GM23248 (cell line): ENCODE measurements around the gene MACROD2. TPM values are rescaled to one million over a fixed set of nuclear protein-coding genes. Genes with fewer than 3 reads are reported as not detected.

Source experiments
- DNase-seq: peaks from one replicate; pipeline ENCODE4 v3.0.0-alpha.2; 2015
- H2AFZ ChIP-seq: fragments of 200-600 bp; sonication (generic); 2 replicates; pipeline ENCODE4 v1.6.1; 2016; ENCODE audit warnings: antibody characterized with exemption
- H3F3A ChIP-seq: fragments of 200-600 bp; sonication (generic); 2 replicates; pipeline ENCODE4 v1.6.1; 2016; ENCODE audit warnings: mild to moderate bottlenecking, antibody characterized with exemption, mixed run types; ENCODE audit not compliant: insufficient read depth
- H3K27ac ChIP-seq: fragments of 200-600 bp; sonication (generic); 2 replicates; pipeline ENCODE4 v1.5.1; 2016; ENCODE audit warnings: mild to moderate bottlenecking
- H3K27me3 ChIP-seq: fragments of 200-600 bp; sonication (generic); replicated peaks from 2 replicates; pipeline ENCODE4 v1.6.1; 2016; ENCODE audit warnings: mild to moderate bottlenecking; ENCODE audit not compliant: insufficient read depth
- H3K36me3 ChIP-seq: fragments of 200-600 bp; sonication (generic); 2 replicates; pipeline ENCODE4 v1.6.1; 2016; ENCODE audit warnings: low read depth, mild to moderate bottlenecking
- H3K4me1 ChIP-seq: fragments of 200-600 bp; sonication (generic); 2 replicates; pipeline ENCODE4 v1.6.1; 2016; ENCODE audit warnings: mild to moderate bottlenecking; ENCODE audit not compliant: insufficient read depth
- H3K4me2 ChIP-seq: fragments of 200-600 bp; sonication (generic); one replicate; pipeline ENCODE4 v1.6.1; 2016; ENCODE audit warnings: mild to moderate bottlenecking; ENCODE audit not compliant: unreplicated experiment
- H3K4me3 ChIP-seq: fragments of 200-600 bp; sonication (generic); 2 replicates; pipeline ENCODE4 v1.5.1; 2016; ENCODE audit warnings: mild to moderate bottlenecking
- H3K79me2 ChIP-seq: fragments of 200-600 bp; sonication (generic); 2 replicates; pipeline ENCODE4 v1.6.1; 2016; ENCODE audit warnings: mild to moderate bottlenecking; ENCODE audit not compliant: insufficient read depth
- H3K9ac ChIP-seq: fragments of 200-600 bp; sonication (generic); 2 replicates; pipeline ENCODE4 v1.6.1; 2016; ENCODE audit warnings: mild to moderate bottlenecking
- H3K9me2 ChIP-seq: fragments of 200-600 bp; sonication (generic); 2 replicates; pipeline ENCODE4 v1.6.1; 2016; ENCODE audit warnings: mixed run types, mild to moderate bottlenecking, moderate library complexity; ENCODE audit not compliant: insufficient read depth
- H3K9me3 ChIP-seq: fragments of 200-600 bp; sonication (generic); one replicate; pipeline ENCODE4 v1.6.1; 2017; ENCODE audit warnings: low read depth
- H4K20me1 ChIP-seq: fragments of 200-600 bp; sonication (generic); 2 replicates; pipeline ENCODE4 v1.6.0; 2016; ENCODE audit not compliant: insufficient read depth
- EZH2 ChIP-seq: fragments of 200-600 bp; sonication (generic); IDR thresholded peaks from 2 replicates; pipeline ENCODE4 v1.6.1; 2018; ENCODE audit warnings: antibody characterized with exemption, mild to moderate bottlenecking; ENCODE audit not compliant: insufficient read depth, poor library complexity, severe bottlenecking
- EZH2phosphoT487 ChIP-seq: fragments of 200-600 bp; sonication (generic); IDR thresholded peaks from 2 replicates; pipeline ENCODE4 v1.6.1; 2018; ENCODE audit warnings: antibody characterized with exemption, moderate library complexity, mild to moderate bottlenecking, low read depth; ENCODE audit not compliant: insufficient read depth
- WGBS, 2 experiments: methylation state at CpG; one replicate each; pipeline ENCODE4 v1.1.6; 2015 to 2017; ENCODE audit warnings: low lambda C conversion rate in 2 of 2, low coverage in 1 of 2; ENCODE audit errors: missing lambda C conversion rate in 2 of 2; 5-methylcytosine and 5-hydroxymethylcytosine counted together
- in situ Hi-C: fragments of 300-500 bp; cut with MboI; formaldehyde crosslinking; loops from 2 replicates; pipeline ENCODE4 v1.15.0; 2020
- polyA plus RNA-seq: library from polyadenylated mRNA; unstranded; fragments of >200 nt; fragmentation: Nextera tagmentation; extraction: Ambion mirVana; gene quantifications from 2 replicates; pipeline ENCODE4 v1.2.1, GENCODE V29; 2016
- total RNA-seq: library from RNA; depleted of rRNA; stranded (reverse); fragments of >200 nt; shearing (Covaris generic); gene quantifications from 2 replicates; pipeline ENCODE4 v1.2.3, GENCODE V29; 2014

The MACROD2 gene
- total and polyA plus RNA-seq, 2 experiments from 2014 or later, result 1.1 to 3.1 TPM

DNA sequence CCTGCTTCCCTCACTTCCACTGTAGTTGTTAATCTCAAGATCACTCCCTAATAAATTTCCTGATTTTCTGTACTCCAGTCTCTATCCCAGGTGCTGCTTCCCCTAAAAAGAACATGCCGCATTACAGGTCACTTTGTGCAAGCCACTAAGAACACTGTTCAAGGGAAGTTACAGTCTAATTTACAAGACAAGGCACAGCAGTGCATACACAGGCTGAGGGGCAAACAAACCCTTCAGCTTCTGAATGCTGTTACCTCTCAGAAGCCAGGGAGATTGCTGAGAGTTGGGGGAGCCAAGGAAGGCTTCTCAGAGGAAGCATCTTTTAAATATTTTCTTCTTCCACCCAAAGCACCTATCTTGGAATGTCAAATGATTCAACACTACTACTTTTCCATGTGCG, 787.4 kb downstream of the MACROD2 start:
- no peak for DNase-seq
- Histone ChIP-seq H4K20me1 (no peaks in the 10 kb centered on the region), H3K27ac (no peak overlapping the region), H3K9ac (no peak overlapping the region), H3K9me2 (no peaks in the 10 kb centered on the region), H3K36me3 (no peaks in the 10 kb centered on the region), H3K4me2 (no peak overlapping the region), H3K9me3 (no peaks in the 10 kb centered on the region), H3K4me3 (no peak overlapping the region), H3K4me1 (peaks cover 27% of the 10 kb centered on the region), H3K79me2 (no peaks in the 10 kb centered on the region), H3K27me3 (no peaks in the 10 kb centered on the region), H3F3A (no peaks in the 10 kb centered on the region), H2AFZ (no peak overlapping the region)
- in situ Hi-C loops, result no loop called here
- TF ChIP-seq EZH2, result no peak
- TF ChIP-seq EZH2phosphoT487, result no peak
- WGBS, 2 experiments, result 94 to 95% methylated on average over 2 of the region's 2 CpGs

DNA sequence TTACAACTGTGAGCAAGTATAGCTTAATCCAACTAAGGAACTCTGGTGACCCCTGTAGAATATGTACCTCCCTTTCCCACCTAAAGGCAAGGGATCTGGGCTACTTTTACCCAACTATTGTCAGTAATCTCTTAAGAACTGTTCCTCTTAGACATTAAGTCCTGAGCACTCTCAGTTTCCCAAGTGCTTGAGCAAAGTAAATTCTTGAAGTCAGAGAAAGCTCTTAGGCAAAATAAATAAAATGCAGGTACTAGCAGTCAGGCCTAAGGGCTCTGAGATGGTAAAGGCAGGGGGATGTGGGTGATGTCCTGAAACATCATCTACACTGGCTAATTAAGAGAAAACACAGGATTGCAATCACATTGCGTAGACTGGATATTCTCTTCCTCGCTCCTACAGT, 788.5 kb downstream of the MACROD2 start:
- Histone ChIP-seq H3K9me2 (no peaks in the 10 kb centered on the region), H4K20me1 (no peaks in the 10 kb centered on the region), H3K36me3 (no peaks in the 10 kb centered on the region), H3F3A (no peaks in the 10 kb centered on the region), H3K9me3 (no peaks in the 10 kb centered on the region), H2AFZ (no peak overlapping the region), H3K9ac (no peak overlapping the region), H3K4me1 (peaks cover 19% of the 10 kb centered on the region), H3K4me3 (no peak overlapping the region), H3K4me2 (no peak overlapping the region), H3K27ac (no peak overlapping the region), H3K79me2 (no peaks in the 10 kb centered on the region), H3K27me3 (no peaks in the 10 kb centered on the region)
- in situ Hi-C loops, result no loop called here
- TF ChIP-seq EZH2 (no peak), EZH2phosphoT487 (no peak)
- no peak for DNase-seq
- WGBS, 2 experiments, result 93 to 100% methylated on average over 2 of the region's 2 CpGs

DNA sequence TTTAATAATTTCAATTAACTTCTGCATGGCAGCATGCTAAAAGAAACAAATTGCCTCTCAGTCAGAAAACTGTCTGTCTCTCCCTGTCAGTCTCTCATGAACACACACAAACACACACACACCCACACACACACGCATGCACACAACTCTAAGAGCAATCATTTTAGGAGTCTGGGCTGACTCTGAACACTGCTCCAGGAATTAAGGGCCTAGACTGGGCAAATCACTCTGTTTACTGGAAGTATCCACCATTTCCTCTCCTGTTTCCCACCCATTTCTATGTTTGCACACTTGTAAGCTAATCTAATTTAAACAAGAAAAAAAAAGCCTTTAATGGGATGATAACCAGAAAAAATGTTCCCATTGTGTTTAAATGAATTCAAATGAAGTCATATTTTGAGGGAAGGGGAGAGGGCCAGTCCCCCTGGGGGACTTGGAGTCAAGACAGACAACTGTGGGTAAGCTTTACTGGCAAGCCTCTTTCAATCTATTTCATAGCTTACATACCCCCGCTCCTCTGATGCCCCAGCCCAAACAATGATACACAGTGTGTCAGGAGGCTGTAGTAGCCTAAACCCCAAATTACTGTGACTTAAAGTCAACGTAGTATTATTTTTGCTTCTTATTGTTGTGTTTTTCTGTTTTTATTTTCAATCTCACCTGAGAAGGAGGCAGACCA, 789.9 kb downstream of the MACROD2 start:
- Histone ChIP-seq H3K4me3 (no peak overlapping the region), H3K9me2 (no peaks in the 10 kb centered on the region), H3K9me3 (no peaks in the 10 kb centered on the region), H3K27me3 (no peaks in the 10 kb centered on the region), H3K4me2 (no peak overlapping the region), H3K79me2 (no peaks in the 10 kb centered on the region), H3K9ac (no peak overlapping the region), H4K20me1 (no peaks in the 10 kb centered on the region), H3K36me3 (no peaks in the 10 kb centered on the region), H3F3A (no peaks in the 10 kb centered on the region), H3K4me1 (peaks cover 9% of the 10 kb centered on the region), H3K27ac (no peak overlapping the region), H2AFZ (no peak overlapping the region)
- in situ Hi-C loops, result no loop called here
- TF ChIP-seq EZH2phosphoT487 (no peak), EZH2 (no peak)
- 77 to 83% methylated on average over 3 of the region's 3 CpGs for WGBS, 2 experiments
- no peak for DNase-seq

DNA sequence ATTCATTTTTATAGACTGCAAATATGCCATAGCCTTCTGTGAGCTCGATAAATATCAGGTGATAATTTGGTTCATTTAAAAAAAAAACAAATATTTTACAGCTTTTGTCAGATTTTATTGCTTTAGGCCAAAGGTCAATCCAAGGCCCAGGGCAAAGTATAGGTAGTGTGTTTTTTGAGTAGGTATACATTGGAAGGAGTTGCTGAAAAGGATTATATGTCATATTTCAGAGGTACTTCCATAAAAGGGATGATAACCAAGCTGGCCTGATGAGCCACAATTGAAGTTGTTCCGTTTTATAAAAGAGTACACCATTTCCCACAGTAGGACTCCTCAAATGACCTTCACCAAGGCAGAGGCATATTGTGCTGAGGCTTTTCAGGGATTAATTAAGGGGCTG, 794.9 kb downstream of the MACROD2 start:
- TF ChIP-seq EZH2phosphoT487, result no peak
- no peak for TF ChIP-seq EZH2
- Histone ChIP-seq H3K79me2 (no peaks in the 10 kb centered on the region), H3K9me3 (no peaks in the 10 kb centered on the region), H2AFZ (no peak overlapping the region), H3K9ac (no peak overlapping the region), H3K4me3 (no peak overlapping the region), H3K27me3 (no peaks in the 10 kb centered on the region), H3F3A (no peaks in the 10 kb centered on the region), H3K4me1 (peaks cover 9% of the 10 kb centered on the region; the same call in 1 of the 2 replicates), H3K4me2 (no peak overlapping the region), H3K36me3 (no peaks in the 10 kb centered on the region), H3K9me2 (no peaks in the 10 kb centered on the region), H3K27ac (no peak overlapping the region), H4K20me1 (no peaks in the 10 kb centered on the region)
- WGBS, 2 experiments, result 91 to 92% methylated on average over 2 of the region's 2 CpGs
- no peak for DNase-seq
- in situ Hi-C loops, result no loop called here
